SW480 (cell line): ENCODE results near the gene GFOD2.

Source experiments
- DNase-seq: peaks from one replicate; pipeline ENCODE4 v3.0.0-alpha.2; 2016; ENCODE audit warnings: low spot score

GFOD2 gene

GRCh38 chr16:67641779-67642708 lies 77.1 kb downstream of the GFOD2 start:
- no peak for DNase-seq

GRCh38 chr16:67637625-67638024 lies 81.5 kb downstream of the GFOD2 start:
- no peak for DNase-seq

GRCh38 chr16:67636713-67637112 lies 82.4 kb downstream of the GFOD2 start:
- DNase-seq, result no peak

GRCh38 chr16:67632415-67633172 lies 86.5 kb downstream of the GFOD2 start:
- DNase-seq, result no peak

- DNase-seq, result no peak
These were observed 90.9 kb downstream of the GFOD2 start for GRCh38 chr16:67628216-67628615.
